Stomach (tissue), 4 donors: ENCODE measurements around the gene GAK.

Experiments used
- POLR2A ChIP-seq, 4 donors: fragments of 450-650 bp; IDR thresholded peaks; one replicate each; pipeline ENCODE4 v1.6.1; 2016; ENCODE audit warnings: antibody characterized with exemption in 4 of 4, control low read depth in 2 of 4, mild to moderate bottlenecking in 1 of 4, moderate library complexity in 1 of 4
- TF ChIP-seq, protein P1 (sequence below), 7 experiments: fragments of 450-650 bp in 4 of 7; fragments of 200-600 bp in 3 of 7; sonication (generic) in 3 of 7; IDR thresholded peaks; one replicate each; pipeline ENCODE4 v1.5.1; 2016 to 2019; ENCODE audit warnings: antibody characterized with exemption in 7 of 7, control low read depth in 2 of 7, mild to moderate bottlenecking in 1 of 7

- no peak for TF ChIP-seq POLR2A (IDR thresholded peaks at IDR 0.05)
- TF ChIP-seq, protein P1, sequence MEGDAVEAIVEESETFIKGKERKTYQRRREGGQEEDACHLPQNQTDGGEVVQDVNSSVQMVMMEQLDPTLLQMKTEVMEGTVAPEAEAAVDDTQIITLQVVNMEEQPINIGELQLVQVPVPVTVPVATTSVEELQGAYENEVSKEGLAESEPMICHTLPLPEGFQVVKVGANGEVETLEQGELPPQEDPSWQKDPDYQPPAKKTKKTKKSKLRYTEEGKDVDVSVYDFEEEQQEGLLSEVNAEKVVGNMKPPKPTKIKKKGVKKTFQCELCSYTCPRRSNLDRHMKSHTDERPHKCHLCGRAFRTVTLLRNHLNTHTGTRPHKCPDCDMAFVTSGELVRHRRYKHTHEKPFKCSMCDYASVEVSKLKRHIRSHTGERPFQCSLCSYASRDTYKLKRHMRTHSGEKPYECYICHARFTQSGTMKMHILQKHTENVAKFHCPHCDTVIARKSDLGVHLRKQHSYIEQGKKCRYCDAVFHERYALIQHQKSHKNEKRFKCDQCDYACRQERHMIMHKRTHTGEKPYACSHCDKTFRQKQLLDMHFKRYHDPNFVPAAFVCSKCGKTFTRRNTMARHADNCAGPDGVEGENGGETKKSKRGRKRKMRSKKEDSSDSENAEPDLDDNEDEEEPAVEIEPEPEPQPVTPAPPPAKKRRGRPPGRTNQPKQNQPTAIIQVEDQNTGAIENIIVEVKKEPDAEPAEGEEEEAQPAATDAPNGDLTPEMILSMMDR (IDR thresholded peaks at IDR 0.05) = no peak
Measured at GRCh38 chr4:829761-830600, 102.1 kb downstream of the GAK start.
